Activated T-helper 1 cell treated with Interleukin-2 at 50 U/mL for 16 hours (primary cell): Measurements from ENCODE around the gene FAM174C.

Experiments used
- DNase-seq: peaks from one replicate; pipeline ENCODE4 v3.0.0-alpha.2; 2020; ENCODE audit warnings: low read depth

FAM174C gene

GRCh38 chr19:1273263-1274041, 1.9 kb upstream of the FAM174C start:
- no peak for DNase-seq

GRCh38 chr19:1274081-1274851, 1.1 kb upstream of the FAM174C start:
- no peak for DNase-seq

GRCh38 chr19:1274852-1275259, 474 bp upstream of the FAM174C start:
- DNase-seq = no peak

GRCh38 chr19:1275976-1276627, 772 bp downstream of the FAM174C start:
- no peak for DNase-seq

- DNase-seq = no peak
Observed at GRCh38 chr19:1276628-1277022, 1.3 kb downstream of the FAM174C start.

- DNase-seq = no peak
Observed at GRCh38 chr19:1277061-1277460, 1.7 kb downstream of the FAM174C start.

GRCh38 chr19:1278074-1278473, 2.7 kb downstream of the FAM174C start:
- no peak for DNase-seq

GRCh38 chr19:1278713-1279660, 3.7 kb downstream of the FAM174C start:
- no peak for DNase-seq

- peak; percentile 65 for DNase-seq
Observed at GRCh38 chr19:1279782-1280341, 4.5 kb downstream of the FAM174C start.

- DNase-seq = no peak
Observed at GRCh38 chr19:1280636-1281568, 5.6 kb downstream of the FAM174C start.

GRCh38 chr19:1281569-1282287, 6.4 kb downstream of the FAM174C start:
- DNase-seq = no peak

GRCh38 chr19:1282588-1283206, 7.4 kb downstream of the FAM174C start:
- no peak for DNase-seq

- DNase-seq = no peak
Observed at GRCh38 chr19:1283207-1283916, 8.0 kb downstream of the FAM174C start.

- no peak for DNase-seq
Observed at GRCh38 chr19:1283917-1284292, 8.6 kb downstream of the FAM174C start.

GRCh38 chr19:1284293-1284978, 9.1 kb downstream of the FAM174C start:
- DNase-seq = no peak

GRCh38 chr19:1284979-1285736, 9.8 kb downstream of the FAM174C start:
- no peak for DNase-seq

GRCh38 chr19:1285737-1286360, 10.5 kb downstream of the FAM174C start, which contains the start of gene EFNA2:
EFNA2 (plus strand) TSS chr19:1285873; CDS start chr19:1286169, 296 bp downstream.
- DNase-seq = no peak
